ENCODE data around the gene ABCC1. TPM values are rescaled to one million over a fixed set of nuclear protein-coding genes. Genes with fewer than 3 reads are reported as not detected.
"Not testable (repeated sequence)": the region's sequence is repeated elsewhere in the genome, so short reads cannot be mapped to it uniquely, and the experiment has no call there.

Gene ABCC1
- total and polyA plus RNA-seq, 9 donors: 3.0 to 8.5 (median 5.7) TPM

- Histone ChIP-seq H3K9me3 (replicated peaks; ENCODE audit: control insufficient read depth, low read depth, low read length) (no peaks in the 10 kb centered on the region), H3K4me1 (ENCODE audit: control insufficient read depth, insufficient read depth, low read length) (no peaks in the 10 kb centered on the region), H3K36me3 (ENCODE audit: control insufficient read depth, insufficient read depth, low read length) (no peaks in the 10 kb centered on the region), H3K27me3 (ENCODE audit: control insufficient read depth, insufficient read depth, low read length) (no peaks in the 10 kb centered on the region), H3K4me3 (ENCODE audit: low read length) (no peak overlapping the region), H3K27ac (ENCODE audit: low read length) (no peak overlapping the region)
- WGBS (ENCODE audit: insufficient coverage): 86% methylated on average over 3 of the region's 8 CpGs
- DNase-seq: no peak
Measured at GRCh38 chr16:15916323-15916722, 33.1 kb upstream of the ABCC1 start.

- not testable (repeated sequence) for H3K27ac ChIP-seq (ENCODE audit: low read length); DNase-seq; H3K36me3 ChIP-seq (ENCODE audit: control insufficient read depth, insufficient read depth, low read length); H3K27me3 ChIP-seq (ENCODE audit: control insufficient read depth, insufficient read depth, low read length); H3K4me3 ChIP-seq (ENCODE audit: low read length); H3K4me1 ChIP-seq (ENCODE audit: control insufficient read depth, insufficient read depth, low read length); H3K9me3 ChIP-seq (replicated peaks; ENCODE audit: control insufficient read depth, low read depth, low read length)
- no CpG with 5 or more reads among the region's 3 CpGs for WGBS (ENCODE audit: insufficient coverage)
Measured at GRCh38 chr16:15918314-15918713, 31.1 kb upstream of the ABCC1 start.

- H3K27ac ChIP-seq (ENCODE audit: low read length): no peak overlapping the region
- no CpG with 5 or more reads among the region's 6 CpGs for WGBS (ENCODE audit: insufficient coverage)
- no peaks in the 10 kb centered on the region for H3K4me1 ChIP-seq (ENCODE audit: control insufficient read depth, insufficient read depth, low read length)
- no peaks in the 10 kb centered on the region for H3K9me3 ChIP-seq (replicated peaks; ENCODE audit: control insufficient read depth, low read depth, low read length)
- no peaks in the 10 kb centered on the region for H3K27me3 ChIP-seq (ENCODE audit: control insufficient read depth, insufficient read depth, low read length)
- no peak overlapping the region for H3K4me3 ChIP-seq (ENCODE audit: low read length)
- DNase-seq: no peak
- H3K36me3 ChIP-seq (ENCODE audit: control insufficient read depth, insufficient read depth, low read length): no peaks in the 10 kb centered on the region
Measured at GRCh38 chr16:15919331-15919730, 30.1 kb upstream of the ABCC1 start.

GRCh38 chr16:15924996-15925395, 24.4 kb upstream of the ABCC1 start:
- Histone ChIP-seq H3K36me3 (ENCODE audit: control insufficient read depth, insufficient read depth, low read length) (no peaks in the 10 kb centered on the region), H3K9me3 (replicated peaks; ENCODE audit: control insufficient read depth, low read depth, low read length) (no peaks in the 10 kb centered on the region), H3K4me1 (ENCODE audit: control insufficient read depth, insufficient read depth, low read length) (no peaks in the 10 kb centered on the region), H3K27ac (ENCODE audit: low read length) (no peak overlapping the region), H3K27me3 (ENCODE audit: control insufficient read depth, insufficient read depth, low read length) (no peaks in the 10 kb centered on the region), H3K4me3 (ENCODE audit: low read length) (no peak overlapping the region)
- DNase-seq: no peak
- WGBS (ENCODE audit: insufficient coverage): 77% methylated on average over 9 of the region's 13 CpGs

GRCh38 chr16:15925631-15926030, 23.8 kb upstream of the ABCC1 start:
- H3K27me3 ChIP-seq (ENCODE audit: control insufficient read depth, insufficient read depth, low read length): no peaks in the 10 kb centered on the region

GRCh38 chr16:15928261-15929104, 20.9 kb upstream of the ABCC1 start:
- 83% methylated on average over 12 of the region's 18 CpGs for WGBS (ENCODE audit: insufficient coverage)
- H3K27ac ChIP-seq (ENCODE audit: low read length): no peak overlapping the region
- no peaks in the 10 kb centered on the region for H3K9me3 ChIP-seq (replicated peaks; ENCODE audit: control insufficient read depth, low read depth, low read length)
- no peak for DNase-seq
- H3K4me3 ChIP-seq (ENCODE audit: low read length): no peak overlapping the region
- H3K36me3 ChIP-seq (ENCODE audit: control insufficient read depth, insufficient read depth, low read length): no peaks in the 10 kb centered on the region
- H3K27me3 ChIP-seq (ENCODE audit: control insufficient read depth, insufficient read depth, low read length): no peaks in the 10 kb centered on the region
- H3K4me1 ChIP-seq (ENCODE audit: control insufficient read depth, insufficient read depth, low read length): no peaks in the 10 kb centered on the region

More at GRCh38 chr16:15925631-15926030, 23.8 kb upstream of the ABCC1 start:
- H3K4me3 ChIP-seq (ENCODE audit: low read length): no peak overlapping the region
- no peak overlapping the region for H3K27ac ChIP-seq (ENCODE audit: low read length)
- H3K9me3 ChIP-seq (replicated peaks; ENCODE audit: control insufficient read depth, low read depth, low read length): no peaks in the 10 kb centered on the region
- no peak for DNase-seq
- H3K36me3 ChIP-seq (ENCODE audit: control insufficient read depth, insufficient read depth, low read length): no peaks in the 10 kb centered on the region
- 59% methylated on average over 9 of the region's 9 CpGs for WGBS (ENCODE audit: insufficient coverage)
- no peaks in the 10 kb centered on the region for H3K4me1 ChIP-seq (ENCODE audit: control insufficient read depth, insufficient read depth, low read length)

GRCh38 chr16:15932939-15933338, 16.5 kb upstream of the ABCC1 start:
- Histone ChIP-seq H3K4me3 (ENCODE audit: low read length) (no peak overlapping the region), H3K27ac (ENCODE audit: low read length) (no peak overlapping the region), H3K27me3 (ENCODE audit: control insufficient read depth, insufficient read depth, low read length) (no peaks in the 10 kb centered on the region), H3K9me3 (replicated peaks; ENCODE audit: control insufficient read depth, low read depth, low read length) (peaks cover 6% of the 10 kb centered on the region), H3K36me3 (ENCODE audit: control insufficient read depth, insufficient read depth, low read length) (no peaks in the 10 kb centered on the region), H3K4me1 (ENCODE audit: control insufficient read depth, insufficient read depth, low read length) (no peaks in the 10 kb centered on the region)
- DNase-seq: no peak
- WGBS (ENCODE audit: insufficient coverage): no CpG with 5 or more reads among the region's 6 CpGs

- WGBS (ENCODE audit: insufficient coverage): 95% methylated on average over 3 of the region's 4 CpGs
- no peaks in the 10 kb centered on the region for H3K4me1 ChIP-seq (ENCODE audit: control insufficient read depth, insufficient read depth, low read length)
- H3K4me3 ChIP-seq (ENCODE audit: low read length): no peak overlapping the region
- no peaks in the 10 kb centered on the region for H3K36me3 ChIP-seq (ENCODE audit: control insufficient read depth, insufficient read depth, low read length)
- no peak overlapping the region for H3K27ac ChIP-seq (ENCODE audit: low read length)
- peaks cover 6% of the 10 kb centered on the region for H3K9me3 ChIP-seq (replicated peaks; ENCODE audit: control insufficient read depth, low read depth, low read length)
- no peak for DNase-seq
- H3K27me3 ChIP-seq (ENCODE audit: control insufficient read depth, insufficient read depth, low read length): no peaks in the 10 kb centered on the region
Measured at GRCh38 chr16:15933781-15934180, 15.6 kb upstream of the ABCC1 start.

- H3K9me3 ChIP-seq (replicated peaks; ENCODE audit: control insufficient read depth, low read depth, low read length): peaks cover 6% of the 10 kb centered on the region
- H3K36me3 ChIP-seq (ENCODE audit: control insufficient read depth, insufficient read depth, low read length): no peaks in the 10 kb centered on the region
- no peaks in the 10 kb centered on the region for H3K4me1 ChIP-seq (ENCODE audit: control insufficient read depth, insufficient read depth, low read length)
- no peak overlapping the region for H3K27ac ChIP-seq (ENCODE audit: low read length)
- no peaks in the 10 kb centered on the region for H3K27me3 ChIP-seq (ENCODE audit: control insufficient read depth, insufficient read depth, low read length)
- no peak for DNase-seq
- no peak overlapping the region for H3K4me3 ChIP-seq (ENCODE audit: low read length)
Measured at GRCh38 chr16:15934991-15935390, 14.4 kb upstream of the ABCC1 start.

- WGBS (ENCODE audit: insufficient coverage): 92% methylated on average over 2 of the region's 6 CpGs
- H3K4me3 ChIP-seq (ENCODE audit: low read length); H3K9me3 ChIP-seq (replicated peaks; ENCODE audit: control insufficient read depth, low read depth, low read length); DNase-seq; H3K4me1 ChIP-seq (ENCODE audit: control insufficient read depth, insufficient read depth, low read length); H3K27me3 ChIP-seq (ENCODE audit: control insufficient read depth, insufficient read depth, low read length); H3K27ac ChIP-seq (ENCODE audit: low read length); H3K36me3 ChIP-seq (ENCODE audit: control insufficient read depth, insufficient read depth, low read length): not testable (repeated sequence)
Measured at GRCh38 chr16:15936809-15937208, 12.6 kb upstream of the ABCC1 start.

Data from muscle of leg (tissue), 11 donors.